IPS-18c (cell line): ENCODE measurements around the gene ILKAP.

ENCODE experiments used
- H3K4me3 ChIP-seq: 2 replicates; pipeline ENCODE4 v1.7.0; 2013; ENCODE audit warnings: low read depth, mild to moderate bottlenecking, low read length, moderate library complexity; ENCODE audit not compliant: insufficient read depth
- H3K9me3 ChIP-seq: one replicate; pipeline ENCODE4 v1.6.1; 2013; ENCODE audit warnings: mild to moderate bottlenecking, low read length, moderate library complexity; ENCODE audit not compliant: control insufficient read depth, insufficient read depth

The ILKAP gene

GRCh38 chr2:238203094-238203972 lies at the start of gene ILKAP:
Gene ILKAP (minus strand): TSS chr2:238203695. CDS start chr2:238203553, 142 bp downstream.
- Histone ChIP-seq H3K9me3 (peaks cover 2% of the 10 kb centered on the region), H3K4me3 (peak within 1 kb of the TSS; percentile 70)

GRCh38 chr2:238252766-238253630 lies 49.5 kb upstream of the ILKAP start:
- Histone ChIP-seq H3K4me3 (no peak overlapping the region), H3K9me3 (peaks cover 2% of the 10 kb centered on the region)

GRCh38 chr2:238251986-238252385 lies 48.5 kb upstream of the ILKAP start:
- no peak overlapping the region for H3K4me3 ChIP-seq
- peaks cover 2% of the 10 kb centered on the region for H3K9me3 ChIP-seq

GRCh38 chr2:238251331-238251730 lies 47.8 kb upstream of the ILKAP start:
- peaks cover 2% of the 10 kb centered on the region for H3K9me3 ChIP-seq

GRCh38 chr2:238250896-238251295 lies 47.4 kb upstream of the ILKAP start:
- Histone ChIP-seq H3K4me3 (no peak overlapping the region), H3K9me3 (peaks cover 2% of the 10 kb centered on the region)

More at GRCh38 chr2:238251331-238251730, 47.8 kb upstream of the ILKAP start:
- no peak overlapping the region for H3K4me3 ChIP-seq

GRCh38 chr2:238247841-238248453 lies 44.5 kb upstream of the ILKAP start:
- H3K4me3 ChIP-seq: no peak overlapping the region

GRCh38 chr2:238247002-238247822 lies 43.7 kb upstream of the ILKAP start:
- Histone ChIP-seq H3K9me3 (peaks cover 2% of the 10 kb centered on the region), H3K4me3 (no peak overlapping the region)

More at GRCh38 chr2:238247841-238248453, 44.5 kb upstream of the ILKAP start:
- H3K9me3 ChIP-seq: peaks cover 2% of the 10 kb centered on the region

GRCh38 chr2:238244151-238244550 lies 40.7 kb upstream of the ILKAP start:
- no peak overlapping the region for H3K4me3 ChIP-seq

GRCh38 chr2:238243496-238244076 lies 40.1 kb upstream of the ILKAP start:
- peaks cover 7% of the 10 kb centered on the region for H3K9me3 ChIP-seq
- no peak overlapping the region for H3K4me3 ChIP-seq

More at GRCh38 chr2:238244151-238244550, 40.7 kb upstream of the ILKAP start:
- H3K9me3 ChIP-seq: peaks cover 1% of the 10 kb centered on the region

- Histone ChIP-seq H3K9me3 (peaks cover 7% of the 10 kb centered on the region), H3K4me3 (no peak overlapping the region)
These were observed 39.4 kb upstream of the ILKAP start for GRCh38 chr2:238242731-238243495.

- H3K9me3 ChIP-seq: peaks cover 7% of the 10 kb centered on the region
- peak overlapping the region; percentile 20; the same call in 1 of the 2 replicates for H3K4me3 ChIP-seq
These were observed 38.5 kb upstream of the ILKAP start for GRCh38 chr2:238241970-238242369.

- H3K9me3 ChIP-seq: peaks cover 7% of the 10 kb centered on the region
- H3K4me3 ChIP-seq: peak overlapping the region; percentile 58
These were observed 37.5 kb upstream of the ILKAP start for GRCh38 chr2:238240757-238241711.

GRCh38 chr2:238239863-238240756 lies 36.6 kb upstream of the ILKAP start, which contains the start of gene HES6:
Gene HES6 (minus strand): TSS chr2:238240038. CDS start chr2:238239905, 133 bp downstream.
- H3K4me3 ChIP-seq: peak within 1 kb of the TSS; percentile 71
- H3K9me3 ChIP-seq: peaks cover 7% of the 10 kb centered on the region

GRCh38 chr2:238239543-238239862 lies 36.0 kb upstream of the ILKAP start:
- H3K9me3 ChIP-seq: peaks cover 7% of the 10 kb centered on the region
- peak overlapping the region; percentile 71 for H3K4me3 ChIP-seq
